Measurements from ENCODE around the gene DEDD.
A peak's percentile ranks its signal among the peaks of the same experiment; 100 is the strongest.

DEDD gene, protein sequence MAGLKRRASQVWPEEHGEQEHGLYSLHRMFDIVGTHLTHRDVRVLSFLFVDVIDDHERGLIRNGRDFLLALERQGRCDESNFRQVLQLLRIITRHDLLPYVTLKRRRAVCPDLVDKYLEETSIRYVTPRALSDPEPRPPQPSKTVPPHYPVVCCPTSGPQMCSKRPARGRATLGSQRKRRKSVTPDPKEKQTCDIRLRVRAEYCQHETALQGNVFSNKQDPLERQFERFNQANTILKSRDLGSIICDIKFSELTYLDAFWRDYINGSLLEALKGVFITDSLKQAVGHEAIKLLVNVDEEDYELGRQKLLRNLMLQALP

DNA sequence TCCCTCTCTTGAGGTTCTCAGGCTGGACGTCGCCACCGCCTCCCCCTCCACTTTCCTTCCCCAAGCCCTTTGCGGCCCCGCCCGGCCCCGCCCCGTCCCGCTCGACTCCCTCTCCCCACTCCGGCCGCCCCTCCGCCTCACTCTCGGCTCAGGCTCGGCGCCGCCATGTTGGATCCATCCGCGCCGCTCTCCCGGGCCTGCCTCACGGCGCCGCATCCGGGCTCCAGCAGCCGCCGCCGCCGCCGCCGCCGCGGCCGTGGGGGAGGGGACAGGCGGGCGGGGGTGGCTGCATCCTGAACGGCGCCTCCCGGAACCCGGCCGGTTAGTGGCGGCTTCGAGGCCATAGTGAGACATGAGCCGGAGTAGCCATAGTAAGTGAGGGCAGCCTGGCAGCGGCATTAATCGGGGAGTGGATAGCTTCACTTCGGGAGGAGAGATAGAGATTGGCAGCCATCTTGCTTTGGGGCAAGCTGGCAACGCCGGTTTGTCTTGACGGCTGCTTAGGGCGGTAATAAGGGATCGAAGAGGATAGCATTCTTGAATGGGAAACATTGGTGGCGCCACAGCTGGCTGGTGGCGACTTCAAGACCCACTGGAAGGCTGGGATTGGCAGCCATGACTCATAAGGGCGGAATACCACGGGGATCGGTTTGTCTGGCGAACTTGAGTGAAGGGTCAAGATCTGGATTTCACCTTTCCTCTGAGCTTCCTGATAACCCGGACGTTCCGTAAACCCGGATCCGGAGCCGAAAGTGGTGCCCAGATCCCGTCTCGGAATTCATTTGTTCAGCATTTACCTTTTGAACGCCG, at the start of gene DEDD:
DEDD (minus strand) TSS at position 258 of the 810 bp plus-strand sequence. CDS start 8,205 bp downstream, outside the sequence.
- peak; percentile 97 for DNase-seq

GRCh38 chr1:161182214-161182613, 49.7 kb upstream of the DEDD start:
- no peak for DNase-seq

GRCh38 chr1:161180639-161181038, 48.2 kb upstream of the DEDD start:
- no peak for DNase-seq

GRCh38 chr1:161179698-161180097, 47.2 kb upstream of the DEDD start:
- DNase-seq: no peak

DNA sequence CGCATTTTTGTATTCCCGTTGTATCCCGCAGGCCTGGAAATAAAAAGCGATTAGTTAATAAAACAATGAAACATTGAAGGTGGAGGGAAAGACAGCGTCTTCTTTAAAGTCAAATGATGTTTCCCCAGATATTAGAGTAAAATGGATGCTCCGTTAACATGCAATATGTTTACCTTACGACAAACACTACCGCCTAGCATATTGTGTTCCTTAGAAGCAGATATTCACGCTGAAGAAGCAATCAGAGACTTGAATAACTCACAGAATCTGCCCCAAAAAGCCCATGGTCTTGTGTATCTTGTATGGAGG, 45.4 kb upstream of the DEDD start:
- no peak for DNase-seq

DNA sequence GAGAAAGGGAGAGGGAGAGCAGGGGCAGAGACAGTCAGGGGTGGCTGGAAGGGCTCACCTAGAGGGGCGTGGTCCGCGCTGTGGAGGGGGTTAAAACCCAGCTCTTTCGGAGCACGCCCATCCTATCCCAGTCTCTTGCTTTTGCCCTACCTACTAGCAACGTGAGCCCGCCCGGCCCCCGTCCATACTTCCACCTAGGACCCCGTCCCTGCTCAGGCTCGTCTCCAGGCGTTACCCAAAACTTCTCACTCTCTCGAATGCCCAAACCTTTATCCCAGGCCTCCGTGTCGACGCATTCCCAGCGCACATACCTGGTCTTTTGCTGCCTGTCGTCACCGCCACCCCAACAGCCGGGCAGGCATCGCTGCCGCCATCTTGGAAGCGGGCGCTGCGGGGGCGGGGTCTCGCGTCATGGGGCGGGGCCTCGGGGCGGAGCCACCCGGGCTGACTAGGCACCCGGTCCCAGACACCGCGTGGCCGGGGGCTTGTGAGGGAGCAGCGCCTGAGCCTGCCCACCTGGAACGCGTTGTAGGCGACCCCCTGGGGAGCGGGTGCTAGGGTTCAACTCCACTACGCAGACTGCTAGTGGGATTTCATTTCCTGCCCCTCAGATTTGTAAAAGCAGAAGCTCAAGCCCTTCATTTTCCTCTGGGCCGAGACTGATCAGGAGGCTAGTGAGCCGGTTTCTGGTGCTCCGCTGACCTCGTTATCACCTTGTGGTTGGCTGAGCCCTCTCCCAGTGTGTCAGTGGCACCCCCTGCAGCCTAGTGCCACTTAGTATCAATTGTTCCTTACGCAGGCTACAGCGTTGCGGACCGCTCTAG, 44.9 kb upstream of the DEDD start, which contains the start of gene B4GALT3:
B4GALT3 (minus strand) TSS at position 396 of the 824 bp plus-strand sequence. CDS start 1,447 bp downstream, outside the sequence.
- DNase-seq: peak; percentile 71

DNA sequence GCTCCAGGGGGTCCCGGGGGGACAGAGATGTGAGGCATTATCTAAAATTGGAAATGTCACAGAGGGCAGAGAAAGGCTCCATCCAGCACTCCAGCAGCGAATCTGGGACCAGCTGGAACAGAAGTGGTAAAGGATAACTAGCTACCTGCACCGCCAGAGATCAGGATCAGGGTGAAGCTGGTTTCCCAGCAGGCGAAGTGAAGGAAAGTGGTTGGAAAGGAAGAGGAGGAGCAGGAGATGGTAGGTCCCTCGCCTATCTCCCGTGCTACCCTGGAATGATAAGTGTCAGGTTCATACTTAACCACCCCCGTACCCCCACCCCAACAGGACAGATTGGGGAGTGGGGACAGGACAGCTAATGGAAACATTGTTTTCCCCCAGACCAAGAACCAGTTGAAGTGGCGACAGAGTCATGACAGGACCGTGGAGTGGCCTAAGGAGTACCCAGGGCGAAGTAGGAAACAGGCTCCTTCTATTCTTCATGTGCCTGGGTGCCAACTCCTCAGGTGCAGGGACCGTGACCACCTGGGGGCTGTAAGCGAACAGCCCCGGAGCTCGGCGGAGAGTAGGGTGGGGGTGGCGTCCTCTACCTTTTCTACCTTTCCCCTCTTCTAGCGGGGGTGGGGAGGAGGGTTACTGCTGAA, 44.1 kb upstream of the DEDD start:
- DNase-seq: no peak

GRCh38 chr1:161175771-161176453, 43.4 kb upstream of the DEDD start:
- no peak for DNase-seq

DNA sequence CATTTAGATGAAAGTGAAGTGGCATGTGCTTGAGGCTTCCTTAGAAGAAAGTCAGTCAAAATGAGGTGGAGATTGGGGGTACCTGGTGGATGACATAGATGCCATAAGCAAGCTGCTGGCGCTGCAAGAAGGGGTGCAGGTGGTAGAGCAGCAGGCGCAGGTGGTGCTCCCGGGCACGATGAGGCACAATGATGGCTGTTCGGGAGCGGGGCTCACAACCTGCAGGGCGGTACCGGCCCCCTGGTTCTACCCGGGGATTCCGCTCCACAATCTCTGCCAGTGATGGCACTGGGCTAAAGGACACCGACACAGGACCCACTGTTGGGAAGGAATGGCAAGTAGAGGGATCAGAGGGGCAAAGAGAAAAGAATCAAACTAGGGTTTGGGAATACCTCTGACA, 42.4 kb upstream of the DEDD start:
- no peak for DNase-seq

GRCh38 chr1:161173711-161174110, 41.2 kb upstream of the DEDD start:
- DNase-seq: no peak

GRCh38 chr1:161172776-161173376, 40.4 kb upstream of the DEDD start:
- no peak for DNase-seq

GRCh38 chr1:161172349-161172748, 39.9 kb upstream of the DEDD start:
- no peak for DNase-seq

- no peak for DNase-seq
These were observed 39.2 kb upstream of the DEDD start for GRCh38 chr1:161171696-161172095.

GRCh38 chr1:161171191-161171590, 38.7 kb upstream of the DEDD start:
- no peak for DNase-seq

GRCh38 chr1:161168906-161169305, 36.4 kb upstream of the DEDD start:
- DNase-seq: no peak

DNA sequence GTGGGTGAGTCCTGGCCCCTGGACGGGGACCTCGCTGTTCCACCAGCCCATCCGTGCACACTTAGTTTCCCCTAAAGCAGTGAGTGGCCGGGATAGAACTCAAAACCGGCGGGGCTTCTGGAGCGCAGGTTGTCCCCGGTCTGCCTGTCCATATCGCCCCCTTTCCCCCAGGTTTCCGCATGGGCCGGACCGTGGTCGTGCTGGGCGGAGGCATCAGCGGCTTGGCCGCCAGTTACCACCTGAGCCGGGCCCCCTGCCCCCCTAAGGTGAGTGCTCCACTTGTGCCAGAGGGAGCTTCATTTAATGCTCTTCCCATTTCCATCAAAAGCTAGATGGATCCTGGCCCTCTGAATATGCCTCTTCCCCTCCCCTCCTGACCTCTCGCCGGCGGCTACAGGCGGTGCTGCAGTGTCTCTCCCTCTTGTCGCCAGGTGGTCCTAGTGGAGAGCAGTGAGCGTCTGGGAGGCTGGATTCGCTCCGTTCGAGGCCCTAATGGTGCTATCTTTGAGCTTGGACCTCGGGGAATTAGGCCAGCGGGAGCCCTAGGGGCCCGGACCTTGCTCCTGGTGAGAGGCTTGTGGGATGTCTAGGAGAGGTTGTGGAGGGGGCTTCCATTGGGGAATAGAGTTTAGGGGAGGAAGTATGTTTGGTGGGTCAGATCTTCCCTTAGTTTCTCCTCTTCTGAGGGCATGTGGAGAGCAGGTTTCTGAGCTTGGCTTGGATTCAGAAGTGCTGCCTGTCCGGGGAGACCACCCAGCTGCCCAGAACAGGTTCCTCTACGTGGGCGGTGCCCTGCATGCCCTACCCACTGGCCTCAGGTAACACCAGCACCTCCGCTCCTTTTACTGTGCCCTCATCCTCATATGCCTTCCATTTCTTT, 34.4 kb upstream of the DEDD start:
- DNase-seq: no peak

DNA sequence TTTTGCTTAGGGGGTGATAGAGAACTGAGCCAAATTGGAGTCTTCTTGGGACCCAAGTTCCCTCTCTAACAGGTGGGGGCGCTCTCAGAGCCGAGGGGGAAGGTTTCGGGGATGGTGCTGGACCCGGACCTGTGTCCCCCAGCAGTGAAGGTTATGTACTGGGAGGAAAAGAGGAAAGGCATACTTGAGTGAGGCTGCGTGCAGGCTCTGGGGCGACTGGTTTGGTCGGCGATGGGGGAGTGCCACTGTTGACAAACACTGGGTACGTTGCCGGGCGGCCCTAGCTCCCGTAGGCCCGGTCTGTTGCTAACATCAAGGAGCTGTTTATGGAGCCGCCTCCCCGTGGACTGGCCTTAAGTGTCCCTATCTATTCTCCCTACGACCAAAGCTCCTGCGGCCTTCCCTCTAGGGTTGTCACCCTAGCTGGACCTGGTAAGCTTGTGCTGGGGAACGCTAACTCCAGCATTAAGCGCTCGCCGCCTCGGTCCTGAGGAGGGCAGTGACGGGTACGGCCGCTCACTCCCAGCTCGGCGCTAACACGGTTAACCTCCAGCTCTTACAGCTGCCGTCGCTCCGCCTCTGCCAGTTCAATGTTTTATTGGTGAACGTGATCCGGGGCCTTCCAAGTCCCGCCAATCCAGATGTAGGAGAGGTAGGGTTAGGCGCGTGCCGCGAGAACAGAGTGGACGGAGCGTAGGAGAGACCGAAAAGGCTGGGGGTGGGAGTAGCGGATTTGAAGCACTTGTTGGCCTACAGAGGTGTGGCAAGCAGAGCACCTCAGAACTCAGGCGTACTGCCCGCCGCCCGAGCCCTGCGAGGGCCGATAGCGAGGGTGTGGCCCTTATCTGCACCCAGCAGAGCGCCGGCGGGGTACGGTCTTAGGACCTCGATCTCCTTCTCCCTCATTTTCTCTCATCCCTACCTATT, 33.5 kb upstream of the DEDD start, which contains the start of gene PPOX:
PPOX (plus strand) TSS at position 685 of the 927 bp plus-strand sequence. CDS start 422 bp downstream, outside the sequence.
- peak; percentile 97 for DNase-seq

DNA sequence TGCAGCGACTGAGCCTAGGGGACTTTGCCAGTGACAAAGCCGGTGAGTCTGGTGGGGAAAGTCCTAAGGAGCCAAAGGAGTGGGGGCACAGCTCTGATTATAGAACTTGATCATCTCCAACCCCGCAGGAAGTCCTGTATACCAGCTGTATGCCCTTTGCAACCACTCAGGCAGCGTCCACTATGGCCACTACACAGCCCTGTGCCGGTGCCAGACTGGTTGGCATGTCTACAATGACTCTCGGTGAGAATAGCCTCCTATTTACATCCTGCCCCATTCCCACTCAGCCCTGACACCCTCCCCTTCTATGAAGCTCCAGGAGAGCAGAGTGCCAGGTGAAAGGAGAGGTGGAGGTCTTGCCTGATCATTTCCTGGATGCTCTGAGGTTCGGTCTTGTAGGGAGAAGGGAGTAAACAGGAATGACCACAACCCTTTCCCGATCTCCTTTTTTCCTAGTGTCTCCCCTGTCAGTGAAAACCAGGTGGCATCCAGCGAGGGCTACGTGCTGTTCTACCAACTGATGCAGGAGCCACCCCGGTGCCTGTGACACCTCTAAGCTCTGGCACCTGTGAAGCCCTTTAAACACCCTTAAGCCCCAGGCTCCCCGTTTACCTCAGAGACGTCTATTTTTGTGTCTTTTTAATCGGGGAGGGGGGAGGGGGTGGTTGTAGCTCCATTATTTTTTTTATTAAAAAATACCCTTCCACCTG, 32.6 kb upstream of the DEDD start:
- no peak for DNase-seq

DNA sequence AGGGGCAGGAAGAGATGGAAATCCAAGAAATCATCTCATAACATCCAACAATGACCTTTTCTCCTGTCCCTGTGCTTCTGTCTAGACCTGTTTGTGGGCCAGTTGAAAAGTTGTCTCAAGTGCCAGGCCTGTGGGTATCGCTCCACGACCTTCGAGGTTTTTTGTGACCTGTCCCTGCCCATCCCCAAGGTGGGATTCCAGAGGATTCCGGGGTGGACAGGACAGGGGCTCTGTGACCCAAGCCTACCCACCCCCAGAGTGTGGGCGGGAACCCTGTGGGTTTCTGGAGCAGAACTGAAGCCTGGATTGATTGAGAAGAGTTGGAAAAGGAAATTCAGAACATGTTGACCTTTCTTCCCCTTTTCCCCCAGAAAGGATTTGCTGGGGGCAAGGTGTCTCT, 31.3 kb upstream of the DEDD start:
- no peak for DNase-seq
